Activated T-cell treated with anti-CD3 and anti-CD28 coated beads for 24 hours (primary cell): ENCODE data around the gene SERPINB6.
"Not testable (repeated sequence)": the region's sequence is repeated elsewhere in the genome, so short reads cannot be mapped to it uniquely, and the experiment has no call there.

Source experiments
- DNase-seq: peaks from one replicate; pipeline ENCODE4 v3.0.0-alpha.2; 2020; ENCODE audit warnings: low read depth

The SERPINB6 gene

DNA sequence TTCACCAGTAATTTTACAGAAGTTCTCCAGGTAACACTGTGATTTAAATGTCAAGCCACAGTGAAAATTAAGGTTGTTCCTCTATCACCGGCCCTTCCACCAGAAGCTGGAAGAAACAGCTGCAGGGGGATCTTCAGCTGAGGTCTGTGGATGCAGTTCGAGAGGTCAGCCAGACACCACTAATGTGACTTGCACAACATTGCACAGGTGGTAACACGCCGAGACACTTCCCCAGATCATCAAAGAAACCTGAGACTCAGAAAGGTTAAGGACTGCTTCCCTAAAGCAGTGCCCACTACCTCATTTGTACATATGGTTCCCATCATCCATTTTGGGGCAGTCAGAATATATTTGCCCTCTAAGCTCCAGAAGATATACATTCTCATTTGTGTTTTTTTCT is 60.2 kb downstream of the SERPINB6 start:
- no peak for DNase-seq

DNA sequence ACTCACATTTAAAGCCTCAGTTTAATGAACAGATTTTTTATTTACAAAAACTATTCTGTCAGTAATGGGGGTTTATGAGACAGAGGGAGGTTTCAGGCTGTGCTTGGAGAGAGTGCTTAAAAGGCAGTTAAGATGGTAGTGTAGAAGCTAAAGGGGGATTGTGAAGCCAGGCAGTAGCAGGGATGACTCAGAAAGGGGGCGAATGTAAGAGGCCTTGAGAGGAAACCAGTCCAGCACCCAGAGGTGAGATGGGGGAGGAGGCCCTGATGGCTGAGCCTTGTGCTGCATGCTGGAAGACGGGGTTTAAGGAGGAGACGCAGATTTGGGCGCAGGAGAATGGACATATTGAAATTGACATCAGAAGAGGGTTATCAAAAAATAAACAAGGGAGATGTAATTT is 61.6 kb downstream of the SERPINB6 start:
- no peak for DNase-seq

DNA sequence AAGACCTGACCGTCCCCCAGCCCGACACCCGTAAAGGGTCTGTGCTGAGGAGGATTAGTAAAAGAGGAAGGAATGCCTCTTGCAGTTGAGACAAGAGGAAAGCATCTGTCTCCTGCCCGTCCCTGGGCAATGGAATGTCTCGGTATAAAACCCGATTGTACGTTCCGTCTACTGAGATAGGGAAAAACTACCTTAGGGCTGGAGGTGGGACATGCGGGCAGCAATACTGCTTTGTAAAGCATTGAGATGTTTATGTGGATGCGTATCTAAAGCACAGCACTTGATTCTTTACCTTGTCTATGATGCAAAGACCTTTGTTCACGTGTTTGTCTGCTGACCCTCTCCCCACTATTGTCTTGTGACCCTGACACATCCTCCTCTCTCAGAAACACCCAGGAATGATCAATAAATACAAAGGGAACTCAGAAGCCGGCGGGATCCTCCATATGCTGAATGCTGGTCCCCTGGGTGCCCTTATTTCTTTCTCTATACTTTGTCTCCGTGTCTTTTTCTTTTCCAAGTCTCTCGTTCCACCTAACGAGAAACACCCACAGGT is 62.2 kb downstream of the SERPINB6 start:
- DNase-seq = not testable (repeated sequence)

DNA sequence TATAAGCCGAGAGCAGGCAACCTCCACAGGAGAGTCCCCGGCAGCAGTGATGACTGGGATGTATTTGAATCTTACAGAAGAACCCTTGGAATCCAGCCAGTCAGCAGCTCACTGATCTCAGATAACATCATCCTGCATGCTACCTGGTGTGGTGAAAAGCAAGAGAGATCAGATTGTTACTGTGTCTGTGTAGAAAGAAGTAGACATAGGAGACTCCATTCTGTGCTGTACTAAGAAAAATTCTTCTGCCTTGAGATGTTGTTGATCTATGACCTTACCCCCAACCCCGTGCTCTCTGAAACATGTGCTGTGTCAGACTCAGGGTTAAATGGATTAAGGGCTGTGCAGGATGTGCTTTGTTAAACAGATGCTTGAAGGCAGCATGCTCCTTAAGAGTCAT is 62.9 kb downstream of the SERPINB6 start:
- not testable (repeated sequence) for DNase-seq

DNA sequence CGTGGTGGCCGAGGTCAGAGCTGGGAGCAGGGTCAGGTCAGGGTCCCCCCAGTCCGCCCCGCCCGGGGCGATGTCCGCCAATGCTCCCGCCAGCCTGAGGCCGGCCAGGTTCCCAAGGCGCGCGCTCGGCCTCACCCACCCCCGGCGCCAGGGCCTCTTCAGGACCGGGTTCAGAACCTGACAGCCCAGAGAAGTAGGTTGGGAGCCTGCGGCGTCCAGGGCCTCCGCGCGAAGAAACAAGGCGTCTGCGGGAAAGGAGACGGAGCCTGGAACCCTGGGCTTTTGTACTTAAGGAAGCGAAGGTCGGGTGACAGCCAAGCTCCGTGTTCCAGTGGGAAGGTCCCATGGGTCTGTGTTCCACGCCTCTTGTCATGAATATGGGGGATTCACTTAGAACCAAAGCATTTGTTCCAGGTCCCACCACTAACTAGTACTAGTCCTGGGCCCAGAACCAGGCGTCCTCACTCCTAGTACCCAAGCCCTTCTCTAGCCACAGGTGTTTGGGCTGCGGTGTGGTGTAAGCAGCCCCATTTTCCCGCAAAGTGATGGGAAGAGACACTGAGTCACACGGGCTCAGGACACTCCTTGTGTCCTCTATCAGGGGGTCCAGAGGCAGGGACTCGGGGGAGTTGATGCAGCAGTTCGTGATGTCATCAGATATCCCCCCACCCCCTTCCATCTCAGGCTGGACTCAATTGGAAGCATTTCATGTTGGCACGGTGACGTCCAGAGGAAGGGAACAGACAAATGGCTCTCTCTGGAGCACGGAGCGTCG is 67.8 kb downstream of the SERPINB6 start:
- not testable (repeated sequence) for DNase-seq

DNA sequence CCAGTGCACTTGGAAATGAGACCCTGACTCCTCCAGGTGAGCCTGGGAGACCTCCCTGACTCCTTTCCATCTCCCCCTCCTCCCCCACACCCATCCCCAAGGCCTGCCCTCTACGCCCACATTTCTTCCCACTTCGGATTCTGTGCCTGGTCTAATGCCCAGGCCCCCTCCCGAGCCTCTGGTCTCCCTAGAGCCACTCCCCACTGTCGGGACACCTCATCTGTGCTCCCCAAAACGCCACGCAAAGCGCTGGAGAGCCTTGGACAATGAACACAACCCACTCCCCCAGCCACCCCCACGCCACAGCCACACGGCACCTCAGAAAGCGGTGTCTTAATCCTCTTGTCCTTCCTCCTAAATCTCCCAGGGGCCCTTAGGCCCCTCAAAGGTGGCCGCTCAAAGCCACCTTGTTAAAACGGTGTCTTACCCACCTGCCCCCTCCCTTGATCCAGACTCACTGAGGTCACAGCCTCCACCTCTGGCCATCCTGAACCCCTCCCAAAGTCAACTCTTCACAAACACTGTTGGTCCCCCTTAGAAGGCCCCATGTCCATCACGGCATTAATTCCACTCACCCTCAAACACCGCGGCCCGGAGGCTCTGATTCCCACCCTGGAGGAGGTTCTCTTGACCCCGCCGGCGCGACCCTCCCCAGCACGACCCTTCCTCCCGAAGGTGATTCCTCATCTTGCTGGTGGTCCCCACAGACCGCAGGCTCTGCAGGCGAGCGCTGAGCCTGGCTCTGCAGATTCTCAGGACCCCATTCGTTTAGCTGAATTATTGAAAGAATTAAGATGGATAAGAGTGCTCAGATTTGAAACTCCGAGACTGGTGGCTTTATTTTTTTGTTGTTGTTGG is 69.5 kb downstream of the SERPINB6 start:
- DNase-seq = not testable (repeated sequence)

DNA sequence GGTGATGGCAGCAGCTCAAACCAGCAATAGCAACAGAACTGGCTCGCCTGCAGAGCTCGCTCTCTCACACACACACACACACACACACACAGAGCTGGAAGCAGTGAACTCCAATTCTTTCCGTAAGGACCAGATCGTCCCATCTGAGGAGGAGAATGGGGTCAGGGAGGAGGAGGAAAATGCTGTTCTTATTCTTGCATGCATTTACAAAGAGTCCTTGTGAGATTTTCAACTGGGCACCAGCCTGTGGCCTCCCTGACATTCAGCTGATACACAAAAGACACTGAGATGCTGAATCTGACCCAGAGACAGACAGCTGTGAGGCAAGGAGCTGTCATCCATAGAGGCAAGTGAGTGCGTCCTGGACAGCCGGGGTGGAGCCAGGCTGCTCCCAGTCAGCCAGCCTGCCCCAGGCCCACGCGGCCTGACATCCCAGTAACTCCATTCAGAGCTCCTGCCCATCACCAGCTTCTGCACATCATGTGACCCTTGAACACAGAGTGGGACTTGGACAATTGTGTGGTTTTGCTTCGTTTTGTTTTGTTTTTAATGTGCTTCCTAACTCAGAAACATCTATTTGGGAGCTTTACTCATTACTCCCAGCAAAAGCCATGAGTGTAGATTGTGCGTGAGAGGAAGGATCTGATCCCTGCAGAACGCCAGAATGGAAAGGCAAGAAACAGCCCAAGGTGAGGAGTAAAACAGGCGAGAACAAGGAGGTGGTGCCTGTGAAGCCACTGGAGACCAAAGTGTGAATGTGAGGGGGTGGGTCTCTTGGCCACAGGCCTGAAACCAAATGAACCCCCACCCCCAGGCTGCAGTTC is 70.3 kb downstream of the SERPINB6 start:
- no peak for DNase-seq

DNA sequence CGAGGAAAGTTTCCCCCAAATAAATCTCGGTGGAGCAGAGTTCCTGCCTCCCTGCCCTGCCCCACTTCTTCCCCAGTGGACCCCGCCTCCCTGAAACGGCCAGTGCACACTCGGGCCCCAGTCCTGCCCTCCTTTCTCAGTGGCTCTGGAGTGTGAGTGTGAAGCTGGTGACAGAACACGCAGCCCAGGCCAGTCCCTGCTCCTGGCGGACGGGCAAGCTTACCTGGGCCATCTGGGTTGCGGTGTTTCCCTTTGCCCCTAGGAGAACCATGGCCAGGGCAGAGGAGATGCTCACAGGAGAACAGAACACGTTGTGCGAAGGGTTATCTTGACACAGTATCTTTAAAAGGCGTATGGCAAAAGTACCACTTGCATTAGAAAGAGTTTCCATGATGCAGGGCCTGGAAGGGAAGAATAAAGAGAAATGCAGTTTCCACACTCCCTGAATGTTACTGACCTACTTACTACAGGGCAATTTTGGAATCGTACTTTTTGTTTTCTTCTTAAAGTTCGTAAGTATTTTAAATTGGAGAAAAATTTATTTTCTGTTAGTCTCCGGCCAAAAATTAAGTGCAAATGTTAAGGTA is 71.1 kb downstream of the SERPINB6 start:
- DNase-seq = no peak

DNA sequence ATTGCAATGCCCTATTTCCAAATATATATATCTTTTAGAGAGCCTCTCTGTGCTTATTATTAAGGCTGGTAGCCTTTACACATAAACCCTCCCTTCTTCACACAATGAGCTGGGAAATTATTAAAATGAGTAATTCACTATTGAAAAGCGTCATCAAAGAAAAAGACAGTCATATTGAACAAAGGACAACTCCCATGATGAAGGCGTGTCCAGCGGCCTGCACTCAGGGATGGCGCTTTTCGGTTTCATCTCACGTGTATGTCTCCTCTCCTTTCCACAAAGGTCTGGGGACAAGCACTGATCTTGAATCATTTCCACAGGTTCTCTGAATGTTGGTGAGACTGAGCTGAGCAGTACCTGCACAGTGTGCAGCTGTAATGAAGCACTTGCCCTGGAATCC is 71.8 kb downstream of the SERPINB6 start:
- no peak for DNase-seq
